NCI-H774 (cell line): ENCODE measurements around the gene RNF38.
"Not testable (repeated sequence)": the region's sequence is repeated elsewhere in the genome, so short reads cannot be mapped to it uniquely, and the experiment has no call there.

Source experiments
- DNase-seq: peaks from one replicate; lab custom pipeline; 2025; lab: John Stamatoyannopoulos, UW

RNF38 gene

DNA sequence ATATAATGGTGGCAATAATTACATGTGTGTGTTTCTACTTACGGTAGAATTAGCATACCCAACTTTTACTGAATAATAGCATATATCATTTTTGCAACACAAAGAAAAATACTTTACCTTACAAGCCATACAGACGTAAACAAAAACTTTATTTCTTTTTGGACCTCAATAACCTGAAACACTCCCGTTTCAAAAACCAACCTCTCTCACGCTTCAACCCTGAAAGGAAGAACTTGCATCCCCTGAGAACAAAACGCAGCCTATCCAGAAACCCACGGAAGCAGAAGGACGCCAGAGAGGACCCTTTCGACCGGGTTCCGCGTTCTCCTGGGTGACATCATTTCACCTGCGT, at the start of gene RNF38:
RNF38 (minus strand) TSS at position 290 of the 352 bp plus-strand sequence; CDS start at position 129, 161 bp downstream.
- no peak for DNase-seq

DNA sequence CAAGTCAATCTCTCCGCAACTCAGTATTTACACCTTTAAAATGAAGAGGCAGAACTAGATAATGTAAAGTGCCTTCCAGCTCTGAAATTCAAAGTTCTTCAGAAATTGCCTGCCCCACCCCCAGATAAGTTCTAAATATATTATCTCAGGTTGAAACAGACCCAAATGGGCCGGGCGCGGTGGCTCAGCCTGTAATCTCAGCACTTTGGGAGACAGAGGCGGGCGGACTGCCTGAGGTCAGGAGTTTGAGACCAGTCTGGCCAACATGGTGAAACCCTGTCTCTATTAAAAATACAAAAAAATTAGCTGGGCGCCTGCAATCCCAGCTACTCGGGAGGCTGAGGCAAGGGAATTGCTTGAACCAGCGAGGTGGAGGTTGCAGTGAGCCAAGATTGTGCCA, 48.5 kb upstream of the RNF38 start:
- not testable (repeated sequence) for DNase-seq

DNA sequence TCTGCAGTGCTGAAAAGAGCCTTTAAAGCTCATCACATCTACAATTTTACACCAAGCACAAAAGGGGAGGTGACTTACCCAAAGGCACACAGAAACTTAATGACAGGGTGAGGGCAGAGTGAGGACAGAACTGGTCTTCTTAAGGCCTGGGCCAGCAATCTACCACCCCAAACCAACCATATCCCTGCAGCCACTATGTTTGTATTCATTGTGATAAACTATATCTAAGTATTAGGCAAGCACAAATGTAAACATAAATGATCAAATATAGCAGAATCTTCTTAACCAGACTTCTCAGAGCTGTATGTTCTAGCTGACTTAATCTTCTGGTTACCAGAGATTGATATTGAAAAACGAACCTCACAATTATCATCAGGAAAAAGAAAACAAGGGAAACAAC, 47.9 kb upstream of the RNF38 start:
- no peak for DNase-seq

DNA sequence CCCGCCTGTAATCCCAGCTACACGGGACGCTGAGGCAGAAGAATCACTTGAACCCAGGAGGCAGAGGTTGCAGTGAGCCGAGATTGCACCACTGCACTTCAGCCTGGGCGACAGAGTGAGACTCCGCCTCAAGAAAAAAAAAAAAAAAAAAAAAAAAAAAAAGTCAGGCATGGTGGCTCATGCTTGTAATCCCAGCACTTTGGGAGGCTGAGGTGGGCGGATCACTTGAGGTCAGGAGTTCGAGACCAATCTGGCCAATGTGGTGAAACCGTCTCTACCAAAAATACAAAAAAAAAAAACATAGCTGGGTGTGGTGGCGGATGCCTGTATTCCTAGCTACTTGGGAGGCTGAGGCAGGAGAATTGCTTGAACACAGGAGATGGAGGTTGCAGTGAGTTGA, 46.6 kb upstream of the RNF38 start:
- DNase-seq, result not testable (repeated sequence)

DNA sequence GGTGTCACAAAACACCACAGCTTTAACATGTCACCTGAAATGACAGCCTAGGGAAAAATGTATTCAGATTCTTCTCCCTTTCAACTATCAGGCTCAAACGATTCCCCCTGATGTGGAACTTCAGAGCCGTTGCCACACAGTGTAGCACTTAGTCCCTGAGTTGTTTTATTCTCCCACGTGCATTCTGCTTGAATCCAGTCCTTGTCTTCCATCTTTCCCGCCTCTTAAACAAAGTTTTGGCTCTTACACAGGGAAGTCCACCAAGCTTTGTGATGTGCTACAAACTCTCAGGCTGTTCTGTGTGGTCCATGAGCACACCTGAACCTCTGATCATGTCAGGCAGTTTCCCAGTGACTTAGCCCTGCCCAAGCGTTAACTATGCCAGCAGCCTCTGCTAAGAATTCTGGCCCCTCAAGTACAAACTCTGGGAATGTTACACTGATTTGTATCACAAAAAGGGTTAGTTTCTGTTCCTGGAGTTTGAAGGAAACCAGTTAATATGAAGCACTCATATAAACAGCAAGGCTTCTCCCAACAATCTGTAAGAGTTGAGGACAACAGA, 45.8 kb upstream of the RNF38 start:
- DNase-seq, result no peak

DNA sequence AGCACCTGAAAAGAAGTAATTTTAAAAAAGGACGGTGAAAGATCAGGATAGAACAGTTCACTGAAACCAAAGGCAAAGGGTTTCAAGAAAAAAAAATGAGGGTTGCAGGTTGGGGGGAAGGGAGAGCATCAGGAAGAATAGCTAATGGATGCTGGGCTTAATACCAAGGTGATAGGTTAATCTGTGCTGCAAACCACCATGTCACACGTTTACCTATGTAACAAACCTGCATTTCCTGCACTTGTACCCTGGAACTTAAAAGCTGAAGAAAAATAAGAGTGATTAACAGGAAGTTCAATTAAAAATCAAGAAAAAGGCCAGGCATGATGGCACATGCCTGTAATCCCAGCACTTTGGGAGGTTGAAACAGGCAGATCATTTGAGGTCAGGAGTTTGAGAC, 44.1 kb upstream of the RNF38 start:
- no peak for DNase-seq

DNA sequence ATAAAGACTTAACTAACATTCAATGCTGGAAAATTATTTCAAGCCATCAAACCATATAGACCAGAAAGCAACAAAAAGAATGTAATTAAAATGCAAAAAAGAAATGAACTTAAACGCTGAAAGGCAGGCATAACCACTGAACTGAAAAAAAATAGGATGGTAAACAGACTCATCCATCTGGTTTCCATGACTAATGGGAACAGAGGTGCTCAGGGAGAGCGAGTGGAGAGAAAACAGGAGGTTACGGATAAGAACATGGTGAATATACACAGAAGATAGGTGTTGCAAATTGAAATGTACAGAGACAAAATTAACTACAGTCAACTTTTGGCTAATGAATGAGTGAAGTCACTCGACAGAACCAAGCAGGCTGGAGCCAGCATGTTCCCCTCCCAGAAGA, 43.5 kb upstream of the RNF38 start:
- DNase-seq, result no peak

DNA sequence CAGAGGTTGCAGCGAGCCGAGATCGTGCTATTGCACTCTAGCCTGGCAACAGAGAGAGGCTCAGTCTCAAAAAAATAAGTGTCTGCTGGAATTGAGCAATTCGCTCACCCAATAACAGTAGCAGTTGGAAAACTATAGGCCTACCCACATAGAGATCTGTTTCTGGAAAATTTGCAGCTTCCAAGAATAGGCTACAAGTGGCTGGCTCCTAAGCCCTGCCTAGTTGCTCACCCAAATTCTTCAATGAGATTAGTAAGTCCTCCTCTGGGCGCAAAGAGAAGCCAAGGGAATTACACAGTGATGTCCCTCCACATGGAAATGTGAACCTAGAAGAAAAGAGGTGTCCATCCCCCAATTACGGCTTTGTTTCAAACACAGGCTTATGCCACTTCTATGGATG, 42.6 kb upstream of the RNF38 start:
- no peak for DNase-seq

DNA sequence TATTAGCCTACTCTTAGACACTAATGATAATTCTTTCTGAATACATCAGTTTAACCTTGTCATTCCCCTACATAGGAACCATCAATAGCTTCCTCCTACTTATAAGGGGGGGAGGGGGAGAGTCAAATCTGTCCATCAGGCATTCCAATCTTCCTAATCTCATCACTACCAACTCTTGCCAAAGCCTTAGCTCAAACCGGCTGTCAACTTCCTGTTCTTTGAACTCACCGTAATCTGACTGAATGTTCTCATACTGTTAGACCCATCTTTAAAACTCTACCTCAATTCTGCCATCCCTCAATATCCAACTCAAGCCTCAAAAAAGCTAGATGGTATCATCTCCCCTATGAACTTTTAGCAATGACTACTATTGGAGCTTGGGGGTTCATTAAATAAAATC, 41.9 kb upstream of the RNF38 start:
- DNase-seq, result no peak

DNA sequence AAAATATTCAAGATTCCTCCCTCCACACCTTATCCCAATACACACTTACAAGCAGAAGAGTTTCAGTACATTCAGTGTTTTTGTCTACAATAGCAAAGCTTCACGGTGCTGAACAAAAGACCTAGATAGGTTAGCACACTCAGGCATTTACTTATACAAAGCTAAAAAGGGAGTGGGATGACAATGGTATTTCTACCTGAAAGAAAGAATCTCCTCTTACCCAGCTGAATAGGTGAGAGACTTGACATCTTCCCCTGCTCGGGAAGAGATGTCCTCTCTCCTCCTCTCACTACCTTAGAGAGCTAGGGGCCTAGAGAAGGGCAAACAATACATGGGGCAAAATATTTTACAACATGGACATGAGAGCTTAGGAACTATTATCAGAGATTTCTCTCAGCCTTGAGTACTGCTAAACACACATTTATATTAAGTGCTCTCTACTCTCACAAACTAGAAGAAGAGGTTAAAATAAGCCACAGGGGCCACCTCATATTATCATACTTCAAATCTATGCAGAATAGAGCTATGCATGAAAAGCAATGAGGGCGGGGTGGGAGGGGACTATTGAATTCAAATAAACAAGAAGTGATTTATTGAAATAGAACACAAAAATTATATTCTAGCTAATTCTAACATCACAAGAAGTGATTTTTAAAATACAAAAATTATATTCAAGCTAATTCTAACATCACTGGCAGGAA, 38.6 kb upstream of the RNF38 start:
- DNase-seq, result no peak

DNA sequence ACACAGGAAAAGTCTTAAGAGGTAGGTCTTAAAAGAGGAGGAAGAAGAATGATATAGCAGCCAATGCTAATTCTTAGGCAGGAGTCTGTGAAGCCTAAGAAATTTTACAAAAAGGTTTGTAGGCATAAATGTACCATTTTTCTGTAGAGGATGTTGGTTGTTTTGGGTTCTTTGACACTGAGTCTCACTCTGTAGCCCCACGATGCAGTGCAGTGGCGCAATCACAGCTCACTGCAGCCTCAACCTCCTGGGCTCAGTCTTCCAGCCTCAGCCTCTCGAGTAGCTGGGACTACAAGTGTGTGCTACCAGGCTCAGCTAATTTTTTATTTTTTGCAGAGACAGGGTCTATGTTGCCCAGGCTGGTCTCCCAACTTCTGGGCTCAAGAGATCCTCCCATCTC, 37.7 kb upstream of the RNF38 start:
- DNase-seq, result no peak

DNA sequence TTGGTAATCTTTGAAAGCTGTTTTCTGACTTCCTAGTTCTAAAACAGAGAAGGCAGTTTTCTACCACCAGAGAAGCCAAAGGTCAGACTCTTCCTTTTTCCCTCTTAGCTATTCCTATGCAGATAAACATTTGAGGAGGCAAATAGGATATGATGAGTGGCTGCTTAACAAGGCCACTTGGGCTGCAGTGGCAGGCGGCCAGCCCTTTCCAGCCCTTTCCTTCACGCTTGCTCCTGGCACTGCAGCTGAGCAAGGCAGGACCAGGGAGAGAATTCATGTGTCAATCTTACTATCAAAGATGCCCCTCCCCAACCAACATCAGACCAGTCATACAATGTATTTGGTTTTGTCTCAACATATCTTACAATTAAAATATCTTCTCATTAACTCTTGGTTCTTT, 36.8 kb upstream of the RNF38 start:
- DNase-seq, result no peak

DNA sequence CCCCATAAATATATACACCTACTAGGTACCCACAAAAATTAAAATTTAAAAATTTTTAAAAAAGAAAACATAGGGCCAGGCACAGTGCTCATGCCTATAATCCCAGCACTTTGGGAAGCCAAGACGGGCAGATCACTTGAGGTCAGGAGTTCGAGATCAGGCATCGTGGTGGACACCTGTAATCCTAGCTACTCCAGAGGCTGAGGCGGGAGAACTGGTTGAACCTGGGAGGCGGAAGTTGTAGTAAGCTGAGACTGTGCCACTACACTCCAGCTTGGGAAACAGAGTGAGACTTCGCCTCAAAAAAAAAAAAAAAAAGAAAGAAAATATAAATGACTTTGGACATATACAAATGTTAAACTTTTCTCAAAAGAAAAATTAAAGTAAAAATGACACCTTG, 33.3 kb upstream of the RNF38 start:
- DNase-seq, result no peak

DNA sequence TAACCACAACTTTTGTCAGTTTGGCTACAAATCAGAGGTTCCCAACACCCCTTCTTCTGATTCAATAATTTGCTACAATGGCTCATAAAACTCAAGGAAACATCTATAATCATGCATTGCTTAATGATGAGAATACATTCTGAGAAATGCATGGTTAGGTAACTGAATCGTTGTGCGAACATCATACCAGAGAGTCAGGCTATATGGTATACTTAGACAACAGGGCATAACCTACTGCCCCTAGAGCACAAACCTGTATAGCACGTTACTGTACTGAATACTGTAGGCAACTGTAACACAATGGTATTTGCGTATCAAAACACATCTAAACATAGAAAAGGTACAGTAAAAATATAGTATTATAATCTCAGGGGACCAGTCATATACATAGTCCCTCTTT, 31.0 kb upstream of the RNF38 start:
- no peak for DNase-seq

DNA sequence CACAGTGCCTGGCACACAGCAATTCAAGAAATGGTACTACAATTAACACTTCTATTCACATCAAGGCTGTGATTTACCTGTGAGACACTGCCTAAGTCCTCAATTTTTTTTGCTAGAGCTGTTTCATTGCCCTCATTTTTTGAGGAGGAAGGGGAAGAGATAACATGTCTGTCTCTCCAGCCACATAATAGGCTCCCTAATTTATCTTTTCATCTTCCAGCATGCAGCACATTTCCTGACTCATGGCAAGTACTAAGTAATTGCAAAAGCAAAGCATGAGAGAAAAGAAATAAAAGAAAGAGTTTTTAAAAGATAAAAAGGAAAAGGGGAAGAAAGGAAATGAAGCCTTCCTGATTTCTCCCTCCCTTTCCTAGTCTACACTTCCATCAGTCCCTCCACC, 26.9 kb upstream of the RNF38 start:
- DNase-seq, result no peak

DNA sequence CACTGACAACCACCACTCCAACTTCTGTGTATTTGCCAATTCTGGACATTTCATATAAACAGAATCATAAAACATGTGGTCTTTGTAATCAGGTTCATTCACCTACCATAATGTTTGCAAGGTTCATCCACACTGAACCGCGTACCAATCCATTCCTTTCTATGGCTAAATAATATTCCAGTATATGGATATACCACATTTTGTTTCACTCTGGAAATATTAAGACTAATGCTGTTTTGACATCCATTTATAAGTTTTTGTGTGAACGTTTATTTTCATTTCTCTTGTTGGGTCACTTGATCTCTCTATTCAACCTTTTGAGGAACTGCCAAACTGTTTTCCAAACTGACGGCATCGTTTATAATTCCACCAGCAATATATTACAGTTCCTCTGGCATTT, 26.3 kb upstream of the RNF38 start:
- DNase-seq, result no peak

DNA sequence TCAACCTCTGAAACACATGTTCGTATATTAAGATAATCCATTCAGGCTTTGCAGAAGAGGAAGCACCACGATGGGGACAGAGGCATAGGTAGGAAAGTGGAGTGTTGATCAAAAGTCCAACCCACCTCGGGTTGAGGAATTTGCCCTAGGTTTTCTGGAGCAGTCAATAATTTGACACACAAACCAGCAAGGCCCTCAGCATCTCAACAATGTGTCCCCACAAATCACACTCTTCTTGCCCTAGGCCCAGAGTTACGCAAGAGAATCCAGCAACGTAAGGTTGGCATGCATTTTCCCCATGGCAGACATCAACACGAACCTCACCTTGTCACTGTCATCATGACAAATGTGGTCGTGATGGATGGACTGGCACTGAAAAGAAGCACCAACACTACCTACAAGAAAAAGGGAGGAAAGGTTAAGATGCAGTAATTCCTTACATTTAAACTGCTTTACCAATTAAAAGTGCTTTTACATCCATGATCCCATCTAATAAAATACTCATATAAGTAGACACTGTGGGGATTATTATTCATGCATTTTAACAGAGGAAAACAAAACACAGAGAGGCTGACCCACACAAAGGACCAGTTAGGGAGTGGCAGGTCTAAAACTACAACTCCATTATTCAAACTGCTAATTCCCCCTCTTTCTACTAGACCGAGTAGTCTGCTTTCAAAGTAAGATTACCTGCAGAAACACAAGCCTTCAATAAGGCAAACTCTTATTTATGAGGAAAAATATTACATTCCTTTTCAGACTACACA, 24.4 kb upstream of the RNF38 start:
- DNase-seq, result no peak

DNA sequence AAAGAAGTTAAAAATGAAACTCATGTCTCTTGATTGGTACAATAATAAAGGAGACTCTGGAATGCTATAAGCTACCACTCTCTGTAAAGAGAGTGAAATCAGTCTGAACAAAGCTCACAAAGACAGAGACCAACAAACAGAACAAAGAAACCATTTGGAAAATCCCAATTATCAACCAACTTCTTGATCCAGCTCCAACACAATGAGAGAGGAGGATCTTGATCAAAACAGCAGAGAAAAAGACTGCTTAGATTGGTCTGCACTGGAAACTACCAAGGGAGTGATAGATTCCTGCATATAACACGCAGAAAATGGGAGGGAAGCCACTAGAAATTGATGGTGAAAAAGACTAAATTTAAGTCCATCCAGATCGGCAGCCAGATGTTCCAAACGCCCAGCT, 23.1 kb upstream of the RNF38 start:
- no peak for DNase-seq

DNA sequence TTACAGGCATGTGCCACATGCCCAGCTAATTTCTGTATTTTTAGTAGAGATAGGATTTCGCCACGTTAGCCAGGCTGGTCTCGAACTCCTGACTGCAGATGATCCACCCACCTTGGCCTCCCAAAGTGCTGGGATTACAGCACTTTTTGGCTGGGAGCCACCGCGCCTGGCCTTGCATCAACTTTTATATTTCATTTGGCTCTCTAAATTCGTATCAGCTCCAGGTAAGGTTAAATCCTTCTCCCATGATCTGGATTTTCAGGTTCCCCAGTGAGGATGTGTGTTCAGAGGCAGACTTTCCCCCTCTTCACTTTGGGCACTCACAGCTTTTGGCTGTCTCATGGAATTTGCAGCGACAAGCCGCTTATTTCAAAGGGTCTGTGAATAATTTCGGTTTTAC, 16.8 kb upstream of the RNF38 start:
- no peak for DNase-seq

DNA sequence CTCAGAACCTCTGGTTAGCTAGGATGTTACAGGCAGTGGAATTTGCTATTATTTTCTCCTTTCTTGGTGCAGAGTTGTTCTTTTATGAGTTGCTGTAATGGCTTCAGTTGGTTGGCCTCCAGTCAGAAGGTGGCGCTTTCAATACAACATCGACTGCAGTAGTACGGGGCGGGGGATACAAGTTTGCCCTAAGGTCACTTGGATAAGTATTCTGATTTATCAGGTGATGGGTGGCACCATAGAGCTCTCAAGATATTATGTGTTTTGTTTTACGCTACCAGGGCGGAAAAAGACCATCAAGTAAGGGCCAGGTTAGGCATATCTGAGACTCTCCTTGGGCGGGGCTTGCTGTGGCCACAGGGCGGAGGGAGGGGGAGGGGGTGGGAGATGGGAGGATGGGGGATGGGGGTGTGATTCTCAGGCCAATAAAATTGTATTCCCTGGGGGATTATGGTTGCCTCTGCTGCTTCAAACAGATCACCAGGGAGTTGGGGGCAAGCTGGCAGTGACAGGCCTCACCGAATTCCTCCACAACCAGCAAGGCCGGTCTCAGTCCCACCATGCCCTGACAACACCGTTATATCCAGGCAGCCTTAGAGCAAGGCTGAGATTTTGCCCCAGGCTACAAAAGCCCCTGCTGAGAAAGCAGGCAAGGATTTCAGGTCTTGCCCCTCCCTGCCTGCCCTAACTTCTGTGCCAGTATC, 15.9 kb upstream of the RNF38 start:
- DNase-seq, result no peak

DNA sequence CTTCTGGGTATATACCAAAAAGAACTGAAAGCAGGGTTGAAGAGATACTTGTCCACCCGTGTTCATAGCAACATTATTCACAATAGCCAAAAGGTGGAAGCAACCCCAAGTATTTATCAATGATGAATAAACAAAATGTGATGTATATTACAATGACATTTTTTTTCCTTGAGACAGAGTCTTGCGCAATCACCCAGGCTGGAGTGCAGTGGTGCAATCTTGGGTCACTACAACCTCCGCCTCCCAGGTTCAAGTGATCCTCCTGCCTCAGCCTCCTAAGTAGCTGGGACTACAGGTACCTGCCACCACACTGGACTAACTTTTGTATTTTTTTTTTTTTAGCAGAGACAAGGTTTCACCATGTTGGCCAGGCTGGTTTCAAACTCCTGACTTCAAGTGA, 11.3 kb upstream of the RNF38 start:
- DNase-seq, result not testable (repeated sequence)

DNA sequence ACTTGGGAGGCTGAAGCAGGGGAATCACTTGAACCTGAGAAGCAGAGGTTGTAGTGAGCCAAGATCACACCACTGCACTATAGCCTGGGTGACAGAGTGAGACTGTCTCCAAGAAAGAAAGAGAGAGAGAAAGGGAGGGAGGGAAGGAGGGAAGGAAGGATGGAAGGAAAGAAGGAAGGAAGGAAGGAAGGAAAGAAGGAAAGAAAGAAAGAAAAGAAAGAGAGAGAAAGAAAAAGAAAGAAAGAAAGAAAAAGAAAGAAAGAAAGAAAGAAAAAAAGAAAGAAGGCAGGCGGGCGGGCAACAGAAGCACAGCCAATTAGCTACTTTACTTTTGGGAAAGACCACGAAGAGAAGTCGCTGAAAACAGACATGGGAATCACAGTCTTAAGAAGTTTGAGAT, 9.0 kb upstream of the RNF38 start:
- DNase-seq, result not testable (repeated sequence)
